NCI-H187 (cell line): ENCODE results near the gene TSPO.

Experiments
- DNase-seq, 2 experiments: peaks; one replicate each; lab custom pipeline; 2025; lab: John Stamatoyannopoulos, UW

TSPO gene

GRCh38 chr22:43202326-43202725, 51.0 kb downstream of the TSPO start:
- DNase-seq, result no peak

GRCh38 chr22:43202756-43203410, 51.5 kb downstream of the TSPO start:
- DNase-seq, result no peak

GRCh38 chr22:43203471-43203981, 52.2 kb downstream of the TSPO start:
- DNase-seq, result no peak

- DNase-seq, result no peak
Observed at GRCh38 chr22:43205261-43205691, 53.9 kb downstream of the TSPO start.

GRCh38 chr22:43205748-43206508, 54.6 kb downstream of the TSPO start:
- no peak for DNase-seq

GRCh38 chr22:43206509-43207161, 55.3 kb downstream of the TSPO start:
- no peak for DNase-seq

GRCh38 chr22:43207386-43207785, 56.0 kb downstream of the TSPO start:
- no peak for DNase-seq

GRCh38 chr22:43207849-43208702, 56.7 kb downstream of the TSPO start:
- no peak for DNase-seq

GRCh38 chr22:43208703-43209522, 57.6 kb downstream of the TSPO start:
- DNase-seq, result no peak

- no peak for DNase-seq
Observed at GRCh38 chr22:43209523-43209890, 58.1 kb downstream of the TSPO start.

- DNase-seq, result no peak
Observed at GRCh38 chr22:43209971-43210370, 58.6 kb downstream of the TSPO start.

- no peak for DNase-seq
Observed at GRCh38 chr22:43210631-43211515, 59.5 kb downstream of the TSPO start.

GRCh38 chr22:43211941-43212433, 60.6 kb downstream of the TSPO start:
- no peak for DNase-seq

GRCh38 chr22:43212434-43212952, 61.1 kb downstream of the TSPO start:
- DNase-seq, result no peak
